Peyer's patch (tissue), 4 donors: ENCODE measurements around the gene MEGF10. TPM values are rescaled to one million over a fixed set of nuclear protein-coding genes. Genes with fewer than 3 reads are reported as not detected.

Experiments used
- DNase-seq, 3 donors: peaks; one replicate each; pipeline ENCODE4 v3.0.0-alpha.2; 2017 to 2019
- H3K27ac ChIP-seq, 4 donors: fragments of 200-600 bp; sonication (generic); one replicate each; pipeline ENCODE4 v1.5.1; 2016 to 2019
- H3K27me3 ChIP-seq, 2 donors: fragments of 200-600 bp; sonication (generic); one replicate each; pipeline ENCODE4 v1.5.1; 2019
- H3K36me3 ChIP-seq, 3 donors: fragments of 200-600 bp; sonication (generic); one replicate each; pipeline ENCODE4 v1.5.1; 2016 to 2019
- H3K4me1 ChIP-seq, 4 donors: fragments of 200-600 bp; sonication (generic); one replicate each; pipeline ENCODE4 v1.5.1; 2016 to 2019
- H3K4me3 ChIP-seq, 4 donors: fragments of 200-600 bp; sonication (generic); 1 replicate in 3 of 4; 2 replicates in 1 of 4; pipeline ENCODE4 v1.5.1; 2016 to 2019; ENCODE audit warnings: mild to moderate bottlenecking in 1 of 4
- H3K9me3 ChIP-seq, 4 donors: fragments of 200-600 bp; sonication (generic); one replicate each; pipeline ENCODE4 v1.5.1; 2016 to 2019; ENCODE audit warnings: mild to moderate bottlenecking in 1 of 4
- CTCF ChIP-seq, 6 experiments: fragments of 450-650 bp in 4 of 6; fragments of 200-600 bp in 2 of 6; sonication (generic) in 1 of 6; IDR thresholded peaks; one replicate each; pipeline ENCODE4 v1.5.1; 2017 to 2019; ENCODE audit warnings: antibody characterized with exemption in 6 of 6, mild to moderate bottlenecking in 3 of 6, moderate library complexity in 1 of 6
- POLR2A ChIP-seq, 2 donors: fragments of 450-650 bp; IDR thresholded peaks; one replicate each; pipeline ENCODE4 v1.5.1; 2017; ENCODE audit warnings: antibody characterized with exemption in 2 of 2, mild to moderate bottlenecking in 2 of 2, moderate library complexity in 2 of 2
- total RNA-seq, 4 donors: library from RNA; depleted of rRNA; stranded (reverse); fragments of >200 nt; gene quantifications; one replicate each; pipeline ENCODE4 v1.1.0, GENCODE V29; 2016

The MEGF10 gene
- total RNA-seq, 4 donors from 2014 or later = 0.13 to 2.5 (median 0.19) TPM; not detected in 1

GRCh38 chr5:127337876-127338275 is 47.3 kb downstream of the MEGF10 start:
- no peaks in the 10 kb centered on the region for H3K4me1 ChIP-seq
- H3K27ac ChIP-seq = no peak overlapping the region
- no peak for TF ChIP-seq POLR2A (IDR thresholded peaks at IDR 0.05)
- no peak for TF ChIP-seq CTCF (IDR thresholded peaks at IDR 0.05)
- H3K36me3 ChIP-seq = no peaks in the 10 kb centered on the region
- no peaks in the 10 kb centered on the region for H3K27me3 ChIP-seq
- H3K4me3 ChIP-seq = no peak overlapping the region
- no peaks in the 10 kb centered on the region for H3K9me3 ChIP-seq
- DNase-seq = no peak

GRCh38 chr5:127338501-127338900 is 47.9 kb downstream of the MEGF10 start:
- Histone ChIP-seq H3K4me3 (no peak overlapping the region), H3K27ac (no peak overlapping the region), H3K36me3 (no peaks in the 10 kb centered on the region), H3K27me3 (no peaks in the 10 kb centered on the region), H3K4me1 (no peaks in the 10 kb centered on the region), H3K9me3 (no peaks in the 10 kb centered on the region)
- TF ChIP-seq CTCF (IDR thresholded peaks at IDR 0.05) (no peak), POLR2A (IDR thresholded peaks at IDR 0.05) (no peak)
- no peak for DNase-seq

- Histone ChIP-seq H3K4me3 (no peak overlapping the region), H3K9me3 (no peaks in the 10 kb centered on the region), H3K27ac (no peak overlapping the region), H3K36me3 (no peaks in the 10 kb centered on the region), H3K4me1 (no peaks in the 10 kb centered on the region), H3K27me3 (no peaks in the 10 kb centered on the region)
- DNase-seq = no peak
- no peak for TF ChIP-seq CTCF (IDR thresholded peaks at IDR 0.05)
- TF ChIP-seq POLR2A (IDR thresholded peaks at IDR 0.05) = no peak
Observed at GRCh38 chr5:127340606-127341005, 50.0 kb downstream of the MEGF10 start.

- H3K4me1 ChIP-seq = no peaks in the 10 kb centered on the region
- TF ChIP-seq POLR2A (IDR thresholded peaks at IDR 0.05) = no peak
- TF ChIP-seq CTCF (IDR thresholded peaks at IDR 0.05) = no peak
- no peaks in the 10 kb centered on the region for H3K9me3 ChIP-seq
- H3K36me3 ChIP-seq = no peaks in the 10 kb centered on the region
- H3K27ac ChIP-seq = no peak overlapping the region
- no peaks in the 10 kb centered on the region for H3K27me3 ChIP-seq
- DNase-seq = no peak
- no peak overlapping the region for H3K4me3 ChIP-seq
Observed at GRCh38 chr5:127342364-127342763, 51.8 kb downstream of the MEGF10 start.

- Histone ChIP-seq H3K4me3 (no peak overlapping the region), H3K9me3 (no peaks in the 10 kb centered on the region), H3K4me1 (no peaks in the 10 kb centered on the region), H3K36me3 (no peaks in the 10 kb centered on the region), H3K27me3 (no peaks in the 10 kb centered on the region), H3K27ac (no peak overlapping the region)
- DNase-seq = no peak
- TF ChIP-seq CTCF (IDR thresholded peaks at IDR 0.05) (no peak), POLR2A (IDR thresholded peaks at IDR 0.05) (no peak)
Observed at GRCh38 chr5:127343313-127343712, 52.7 kb downstream of the MEGF10 start.

- TF ChIP-seq POLR2A (IDR thresholded peaks at IDR 0.05) = no peak
- no peak for TF ChIP-seq CTCF (IDR thresholded peaks at IDR 0.05)
- H3K4me1 ChIP-seq = no peaks in the 10 kb centered on the region
- no peaks in the 10 kb centered on the region for H3K9me3 ChIP-seq
- H3K27me3 ChIP-seq = no peaks in the 10 kb centered on the region
- H3K27ac ChIP-seq = no peak overlapping the region
- no peak overlapping the region for H3K4me3 ChIP-seq
- DNase-seq = no peak
- H3K36me3 ChIP-seq = no peaks in the 10 kb centered on the region
Observed at GRCh38 chr5:127343866-127344265, 53.3 kb downstream of the MEGF10 start.
